Limb (tissue), 2 donors: Measurements from ENCODE around the gene YES1.

Experiments
- DNase-seq, 2 donors: peaks; one replicate each; pipeline ENCODE4 v3.0.0-alpha.2; 2016; ENCODE audit errors: extremely low spot score in 2 of 2

Gene YES1

GRCh38 chr18:811892-812375 is at the start of gene YES1:
TSS of gene YES1 (minus strand) at chr18:812242. CDS start at chr18:756827, 55,415 bp downstream.
- DNase-seq = no peak

- DNase-seq = no peak
Measured at GRCh38 chr18:857986-858385, 45.9 kb upstream of the YES1 start.

- no peak for DNase-seq
Measured at GRCh38 chr18:853471-853870, 41.4 kb upstream of the YES1 start.

GRCh38 chr18:850960-851359 is 38.9 kb upstream of the YES1 start:
- DNase-seq = no peak

GRCh38 chr18:849021-849420 is 37.0 kb upstream of the YES1 start:
- no peak for DNase-seq

GRCh38 chr18:848062-848861 is 36.2 kb upstream of the YES1 start:
- no peak for DNase-seq

- DNase-seq = peak in 1 of 2 donors; percentile 18
Measured at GRCh38 chr18:845152-845819, 33.2 kb upstream of the YES1 start.

GRCh38 chr18:841647-842370 is 29.8 kb upstream of the YES1 start:
- no peak for DNase-seq

GRCh38 chr18:840516-840915 is 28.5 kb upstream of the YES1 start:
- DNase-seq = no peak

GRCh38 chr18:840023-840408 is 28.0 kb upstream of the YES1 start:
- DNase-seq = no peak

- DNase-seq = peak; percentile 74 to 92
Measured at GRCh38 chr18:839224-840022, 27.4 kb upstream of the YES1 start.

GRCh38 chr18:837922-838321 is 25.9 kb upstream of the YES1 start:
- DNase-seq = no peak

- DNase-seq = no peak
Measured at GRCh38 chr18:834082-834720, 22.2 kb upstream of the YES1 start.

GRCh38 chr18:833197-833596 is 21.2 kb upstream of the YES1 start:
- no peak for DNase-seq

- no peak for DNase-seq
Measured at GRCh38 chr18:832085-832681, 20.1 kb upstream of the YES1 start.

GRCh38 chr18:830315-830901 is 18.4 kb upstream of the YES1 start:
- DNase-seq = peak in 1 of 2 donors; percentile 55

- DNase-seq = no peak
Measured at GRCh38 chr18:829432-829831, 17.4 kb upstream of the YES1 start.

- no peak for DNase-seq
Measured at GRCh38 chr18:827093-827677, 15.1 kb upstream of the YES1 start.

- no peak for DNase-seq
Measured at GRCh38 chr18:825891-826585, 14.0 kb upstream of the YES1 start.
